Kidney epithelial cell (primary cell): Measurements from ENCODE around the gene TES. TPM values are rescaled to one million over a fixed set of nuclear protein-coding genes. Genes with fewer than 3 reads are reported as not detected.

Experiments
- DNase-seq: peaks from one replicate; pipeline ENCODE4 v3.0.0-alpha.2; 2010; ENCODE audit warnings: low read depth
- H3K27me3 ChIP-seq: 2 replicates; pipeline ENCODE4 v1.6.0; 2011; ENCODE audit warnings: low read length; ENCODE audit not compliant: control insufficient read depth, insufficient read depth
- H3K36me3 ChIP-seq: 2 replicates; pipeline ENCODE4 v1.5.1; 2011; ENCODE audit warnings: low read length; ENCODE audit not compliant: control insufficient read depth, insufficient read depth
- H3K4me3 ChIP-seq: 2 replicates; pipeline ENCODE4 v1.5.1; 2011; ENCODE audit warnings: low read depth, mild to moderate bottlenecking, control low read depth, low read length
- CTCF ChIP-seq: IDR thresholded peaks from 2 replicates; pipeline ENCODE4 v1.5.1; 2011; ENCODE audit warnings: mild to moderate bottlenecking, moderate library complexity, low read length, control low read depth, inconsistent platforms; ENCODE audit not compliant: insufficient read depth, poor library complexity, severe bottlenecking
- total RNA-seq: library from RNA; depleted of rRNA; stranded (reverse); fragments of >200 nt; gene quantifications from 2 replicates; pipeline ENCODE4 v1.2.3, GENCODE V29; 2015

The TES gene
- total RNA-seq, 1 donor from 2014 or later: 282 TPM

GRCh38 chr7:116213361-116214130 is 3.2 kb downstream of the TES start:
- H3K36me3 ChIP-seq: no peaks in the 10 kb centered on the region
- no peaks in the 10 kb centered on the region for H3K27me3 ChIP-seq
- no peak for TF ChIP-seq CTCF
- no peak for DNase-seq
- H3K4me3 ChIP-seq: no peak overlapping the region

- TF ChIP-seq CTCF: no peak
- Histone ChIP-seq H3K4me3 (no peak overlapping the region), H3K27me3 (no peaks in the 10 kb centered on the region), H3K36me3 (no peaks in the 10 kb centered on the region)
- DNase-seq: no peak
These were observed 4.6 kb downstream of the TES start for GRCh38 chr7:116214921-116215320.

GRCh38 chr7:116215551-116215950 is 5.2 kb downstream of the TES start:
- H3K27me3 ChIP-seq: no peaks in the 10 kb centered on the region
- DNase-seq: no peak
- TF ChIP-seq CTCF: no peak
- H3K36me3 ChIP-seq: no peaks in the 10 kb centered on the region
- no peak overlapping the region for H3K4me3 ChIP-seq

GRCh38 chr7:116216956-116217571 is 6.7 kb downstream of the TES start:
- no peak for TF ChIP-seq CTCF
- no peaks in the 10 kb centered on the region for H3K27me3 ChIP-seq
- DNase-seq: no peak
- H3K36me3 ChIP-seq: no peaks in the 10 kb centered on the region
- no peak overlapping the region for H3K4me3 ChIP-seq

- Histone ChIP-seq H3K4me3 (no peak overlapping the region), H3K27me3 (no peaks in the 10 kb centered on the region), H3K36me3 (no peaks in the 10 kb centered on the region)
- no peak for TF ChIP-seq CTCF
- no peak for DNase-seq
These were observed 7.8 kb downstream of the TES start for GRCh38 chr7:116218051-116218645.
